Uterus (tissue), 2 donors: ENCODE measurements around the gene ARHGEF10L.

Source experiments
- POLR2A ChIP-seq, 2 donors: fragments of 450-650 bp; IDR thresholded peaks; one replicate each; pipeline ENCODE4 v1.6.1; 2016; ENCODE audit warnings: antibody characterized with exemption in 2 of 2, mild to moderate bottlenecking in 1 of 2, moderate library complexity in 1 of 2
- TF ChIP-seq, protein P1 (sequence below), 4 experiments: fragments of 200-600 bp in 2 of 4; fragments of 450-650 bp in 2 of 4; sonication (generic) in 2 of 4; IDR thresholded peaks; one replicate each; pipeline ENCODE4 v1.5.1; 2016 to 2019; ENCODE audit warnings: antibody characterized with exemption in 4 of 4, mild to moderate bottlenecking in 2 of 4, moderate library complexity in 1 of 4

DNA sequence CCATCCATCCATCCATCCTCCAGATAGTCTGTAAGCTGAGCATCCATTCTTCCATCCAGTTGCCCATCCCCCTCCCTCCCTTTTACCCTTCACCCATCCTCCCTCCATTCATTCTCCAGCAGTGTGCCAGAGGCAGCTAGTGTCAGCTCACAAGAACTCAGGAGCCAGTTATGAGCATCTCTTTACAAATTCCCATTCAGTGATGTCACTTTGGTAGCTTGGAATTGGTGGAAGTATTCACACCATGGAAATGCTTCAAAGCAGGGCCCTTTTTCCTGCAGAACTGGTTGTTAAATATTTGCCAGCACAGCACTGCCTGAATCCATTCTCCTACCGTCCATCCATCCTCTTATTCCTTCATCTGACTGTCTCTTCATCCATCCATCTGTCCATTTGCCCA, 72.5 kb downstream of the ARHGEF10L start:
- TF ChIP-seq, protein P1, sequence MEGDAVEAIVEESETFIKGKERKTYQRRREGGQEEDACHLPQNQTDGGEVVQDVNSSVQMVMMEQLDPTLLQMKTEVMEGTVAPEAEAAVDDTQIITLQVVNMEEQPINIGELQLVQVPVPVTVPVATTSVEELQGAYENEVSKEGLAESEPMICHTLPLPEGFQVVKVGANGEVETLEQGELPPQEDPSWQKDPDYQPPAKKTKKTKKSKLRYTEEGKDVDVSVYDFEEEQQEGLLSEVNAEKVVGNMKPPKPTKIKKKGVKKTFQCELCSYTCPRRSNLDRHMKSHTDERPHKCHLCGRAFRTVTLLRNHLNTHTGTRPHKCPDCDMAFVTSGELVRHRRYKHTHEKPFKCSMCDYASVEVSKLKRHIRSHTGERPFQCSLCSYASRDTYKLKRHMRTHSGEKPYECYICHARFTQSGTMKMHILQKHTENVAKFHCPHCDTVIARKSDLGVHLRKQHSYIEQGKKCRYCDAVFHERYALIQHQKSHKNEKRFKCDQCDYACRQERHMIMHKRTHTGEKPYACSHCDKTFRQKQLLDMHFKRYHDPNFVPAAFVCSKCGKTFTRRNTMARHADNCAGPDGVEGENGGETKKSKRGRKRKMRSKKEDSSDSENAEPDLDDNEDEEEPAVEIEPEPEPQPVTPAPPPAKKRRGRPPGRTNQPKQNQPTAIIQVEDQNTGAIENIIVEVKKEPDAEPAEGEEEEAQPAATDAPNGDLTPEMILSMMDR (IDR thresholded peaks at IDR 0.05), result no peak
- no peak for TF ChIP-seq POLR2A (IDR thresholded peaks at IDR 0.05)
